ENCODE results near the gene VPS54. TPM values are rescaled to one million over a fixed set of nuclear protein-coding genes. Genes with fewer than 3 reads are reported as not detected.

VPS54 gene
- total RNA-seq, 4 donors from 2014 or later: 4.1 to 27.6 (median 18.6) TPM

GRCh38 chr2:63898839-63899238, 120.4 kb downstream of the VPS54 start:
- in situ Hi-C loops (cut with MboI; ENCODE audit: low pct_ligation_motif_present in 1 of 4, low pct_unique_long_range_greater_than_20kb in 1 of 4, low sequenced_read_pairs in 3 of 4) (no loop called here), intact Hi-C loops (cut with DNase I; ENCODE audit: low total_unique reads) (no loop called here)
- DNase-seq: no peak
- peaks cover 0 to 32% (median 12%) of the 10 kb centered on the region in 4 donors for H3K36me3 ChIP-seq
- no peak overlapping the region for H3K4me3 ChIP-seq
- 97 to 100% methylated on average over 4 to 5 of the region's 5 CpGs for WGBS, 2 donors (ENCODE audit: low coverage in 1 of 2)
- H3K4me1 ChIP-seq: no peaks in the 10 kb centered on the region
- H3K27ac ChIP-seq: no peak overlapping the region
- TF ChIP-seq, protein P1, sequence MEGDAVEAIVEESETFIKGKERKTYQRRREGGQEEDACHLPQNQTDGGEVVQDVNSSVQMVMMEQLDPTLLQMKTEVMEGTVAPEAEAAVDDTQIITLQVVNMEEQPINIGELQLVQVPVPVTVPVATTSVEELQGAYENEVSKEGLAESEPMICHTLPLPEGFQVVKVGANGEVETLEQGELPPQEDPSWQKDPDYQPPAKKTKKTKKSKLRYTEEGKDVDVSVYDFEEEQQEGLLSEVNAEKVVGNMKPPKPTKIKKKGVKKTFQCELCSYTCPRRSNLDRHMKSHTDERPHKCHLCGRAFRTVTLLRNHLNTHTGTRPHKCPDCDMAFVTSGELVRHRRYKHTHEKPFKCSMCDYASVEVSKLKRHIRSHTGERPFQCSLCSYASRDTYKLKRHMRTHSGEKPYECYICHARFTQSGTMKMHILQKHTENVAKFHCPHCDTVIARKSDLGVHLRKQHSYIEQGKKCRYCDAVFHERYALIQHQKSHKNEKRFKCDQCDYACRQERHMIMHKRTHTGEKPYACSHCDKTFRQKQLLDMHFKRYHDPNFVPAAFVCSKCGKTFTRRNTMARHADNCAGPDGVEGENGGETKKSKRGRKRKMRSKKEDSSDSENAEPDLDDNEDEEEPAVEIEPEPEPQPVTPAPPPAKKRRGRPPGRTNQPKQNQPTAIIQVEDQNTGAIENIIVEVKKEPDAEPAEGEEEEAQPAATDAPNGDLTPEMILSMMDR (IDR thresholded peaks at IDR 0.05): no peak
- TF ChIP-seq EP300 (IDR thresholded peaks at IDR 0.05; ENCODE audit: low read depth): no peak
- no peak for TF ChIP-seq POLR2AphosphoS5 (IDR thresholded peaks at IDR 0.05)
- TF ChIP-seq POLR2A (IDR thresholded peaks at IDR 0.05): no peak
- H3K27me3 ChIP-seq: no peaks in the 10 kb centered on the region
- peaks cover 8 to 14% of the 10 kb centered on the region in 2 donors for H3K9me3 ChIP-seq

DNA sequence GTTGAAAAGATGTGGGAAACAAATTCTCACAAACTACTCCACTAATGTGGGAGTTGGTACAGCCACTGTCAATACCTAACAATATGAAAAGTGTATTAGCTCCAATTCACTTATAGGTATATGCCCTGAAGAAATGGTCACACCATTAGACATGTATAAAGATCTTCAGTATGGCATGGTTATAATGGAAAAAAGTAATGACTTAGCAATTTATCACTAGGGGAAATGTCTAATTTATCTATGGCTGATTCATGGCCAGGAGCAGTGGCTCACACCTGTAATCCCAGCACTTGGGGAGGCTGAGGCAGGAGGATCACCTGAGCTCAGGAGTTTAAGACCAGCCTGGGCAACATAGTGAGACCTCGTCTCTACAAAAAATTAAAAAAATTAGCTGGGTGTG, 125.1 kb downstream of the VPS54 start:
- DNase-seq: no peak
- H3K27me3 ChIP-seq: no peaks in the 10 kb centered on the region
- intact Hi-C loops (cut with DNase I; ENCODE audit: low total_unique reads): no loop called here
- no peak overlapping the region for H3K27ac ChIP-seq
- TF ChIP-seq POLR2AphosphoS5 (IDR thresholded peaks at IDR 0.05) (no peak), EP300 (IDR thresholded peaks at IDR 0.05; ENCODE audit: low read depth) (no peak), POLR2A (IDR thresholded peaks at IDR 0.05) (no peak)
- TF ChIP-seq, protein P1 (IDR thresholded peaks at IDR 0.05): no peak
- H3K9me3 ChIP-seq: no peaks in the 10 kb centered on the region
- peaks cover 0 to 70% (median 26%) of the 10 kb centered on the region in 4 donors for H3K36me3 ChIP-seq
- in situ Hi-C loops (cut with MboI; ENCODE audit: low pct_ligation_motif_present in 1 of 4, low pct_unique_long_range_greater_than_20kb in 1 of 4, low sequenced_read_pairs in 3 of 4): no loop called here
- H3K4me1 ChIP-seq: no peaks in the 10 kb centered on the region
- H3K4me3 ChIP-seq: no peak overlapping the region
- 89% methylated on average over 1 of the region's 1 CpG; no CpG with 5 or more reads in 1 of the 2 donors for WGBS, 2 donors (ENCODE audit: low coverage in 1 of 2)

DNA sequence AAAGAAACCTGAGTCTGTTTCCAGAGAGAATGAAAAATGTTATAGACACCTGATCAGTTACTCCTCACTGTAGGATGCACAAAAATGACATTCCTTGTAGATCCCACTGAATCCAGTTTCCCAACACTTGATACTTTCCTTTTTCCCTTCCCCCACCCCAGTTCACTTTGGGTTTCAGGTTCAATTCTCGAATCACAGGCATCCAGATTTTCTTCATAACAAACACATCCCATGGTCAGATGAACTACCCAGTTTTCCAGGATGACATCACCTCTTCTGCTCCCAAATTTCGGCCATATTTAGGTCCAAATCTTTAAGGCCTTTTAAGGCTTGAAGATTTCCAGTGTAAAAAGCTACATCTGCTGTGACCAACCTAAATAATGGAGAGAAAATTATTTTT, 126.1 kb downstream of the VPS54 start:
- peaks cover 0 to 71% (median 24%) of the 10 kb centered on the region in 4 donors for H3K36me3 ChIP-seq
- H3K27ac ChIP-seq: no peak overlapping the region
- TF ChIP-seq, protein P1 (IDR thresholded peaks at IDR 0.05): no peak
- TF ChIP-seq POLR2A (IDR thresholded peaks at IDR 0.05): no peak
- TF ChIP-seq POLR2AphosphoS5 (IDR thresholded peaks at IDR 0.05): no peak
- no peak for TF ChIP-seq EP300 (IDR thresholded peaks at IDR 0.05; ENCODE audit: low read depth)
- no peak for DNase-seq
- 62 to 82% methylated on average over 2 of the region's 2 CpGs for WGBS, 2 donors (ENCODE audit: low coverage in 1 of 2)
- no peaks in the 10 kb centered on the region for H3K27me3 ChIP-seq
- in situ Hi-C loops (cut with MboI; ENCODE audit: low pct_ligation_motif_present in 1 of 4, low pct_unique_long_range_greater_than_20kb in 1 of 4, low sequenced_read_pairs in 3 of 4) (no loop called here), intact Hi-C loops (cut with DNase I; ENCODE audit: low total_unique reads) (no loop called here)
- no peaks in the 10 kb centered on the region for H3K9me3 ChIP-seq
- no peak overlapping the region for H3K4me3 ChIP-seq
- H3K4me1 ChIP-seq: no peaks in the 10 kb centered on the region

DNA sequence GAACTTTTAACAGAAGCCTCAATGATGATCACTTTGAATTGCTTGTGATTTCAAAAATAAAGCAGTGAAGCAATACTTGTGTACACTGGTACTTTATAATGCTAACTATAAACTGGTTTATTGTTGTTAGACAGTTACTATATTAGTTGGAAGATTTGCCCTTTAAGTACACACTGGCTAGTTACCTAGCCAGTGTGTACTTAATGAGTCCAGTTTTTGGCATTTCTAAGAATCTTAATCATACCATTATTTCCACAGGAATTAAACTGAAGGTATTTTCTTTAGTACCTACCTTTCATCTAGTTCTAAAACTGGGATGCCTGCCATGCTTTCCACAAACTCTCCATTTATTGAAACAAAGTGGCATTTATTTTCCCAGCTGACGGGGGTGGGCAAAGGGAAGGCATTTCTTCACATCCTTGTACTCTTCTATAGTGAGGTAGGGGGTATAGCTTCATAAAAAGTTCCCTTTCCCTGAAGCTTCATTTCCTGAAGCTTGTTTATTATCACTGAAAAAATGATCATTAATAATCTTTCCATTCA, 127.7 kb downstream of the VPS54 start:
- no peak overlapping the region for H3K27ac ChIP-seq
- TF ChIP-seq, protein P1 (IDR thresholded peaks at IDR 0.05): no peak
- TF ChIP-seq POLR2A (IDR thresholded peaks at IDR 0.05) (no peak), POLR2AphosphoS5 (IDR thresholded peaks at IDR 0.05) (peak in 1 of 3 donors; percentile 4), EP300 (IDR thresholded peaks at IDR 0.05; ENCODE audit: low read depth) (no peak)
- H3K36me3 ChIP-seq: peaks cover 0 to 74% (median 28%) of the 10 kb centered on the region in 4 donors
- in situ Hi-C loops (cut with MboI; ENCODE audit: low pct_ligation_motif_present in 1 of 4, low pct_unique_long_range_greater_than_20kb in 1 of 4, low sequenced_read_pairs in 3 of 4): no loop called here
- H3K9me3 ChIP-seq: no peaks in the 10 kb centered on the region
- 62 to 71% methylated on average over 1 of the region's 1 CpG for WGBS, 2 donors (ENCODE audit: low coverage in 1 of 2)
- no peaks in the 10 kb centered on the region for H3K27me3 ChIP-seq
- intact Hi-C loops (cut with DNase I; ENCODE audit: low total_unique reads): no loop called here
- H3K4me1 ChIP-seq: no peaks in the 10 kb centered on the region
- H3K4me3 ChIP-seq: no peak overlapping the region
- DNase-seq: no peak
